ENCODE measurements around the gene RGS18.

GRCh38 chr1:192225266-192225665 lies 67.0 kb downstream of the RGS18 start:
- no peak for TF ChIP-seq CTCF (IDR thresholded peaks at IDR 0.05)
- no peak for TF ChIP-seq POLR2A (IDR thresholded peaks at IDR 0.05)
- no peak for TF ChIP-seq EP300 (IDR thresholded peaks at IDR 0.05)
